MCF 10A (cell line): ENCODE measurements around the gene ERGIC3. TPM values are rescaled to one million over a fixed set of nuclear protein-coding genes. Genes with fewer than 3 reads are reported as not detected.

Source experiments
- BruUV-seq: library from RNA; stranded (reverse); fragments of 400-500 nt; replicated peaks from 2 replicates; lab custom pipeline; 2021; lab: Mats Ljungman, UMichigan
- CTCF ChIA-PET: fragments of 300-600 bp; sonication (Branson Sonifier 250); formaldehyde crosslinking; extraction: SDS; loops from one replicate; lab custom pipeline; 2021; ENCODE audit warnings: antibody characterized with exemption, inconsistent platforms; lab: Yijun Ruan, JAX
- POLR2A ChIA-PET: fragments of 300-600, 350-650 bp; sonication (Branson Sonifier 250); formaldehyde crosslinking; extraction: SDS; loops from one replicate; lab custom pipeline; 2020; ENCODE audit warnings: antibody characterized with exemption, inconsistent platforms; lab: Yijun Ruan, JAX
- DNase-seq: peaks from one replicate; pipeline ENCODE4 v3.0.0-alpha.2; 2018; ENCODE audit not compliant: unreplicated experiment
- H3K27ac Mint-ChIP-seq: one replicate; pipeline ENCODE4 v1.8.0; 2022; ENCODE audit warnings: mild to moderate bottlenecking, low read depth, mixed read lengths; ENCODE audit not compliant: unreplicated experiment
- H3K27me3 Mint-ChIP-seq: one replicate; pipeline ENCODE4 v1.8.0; 2022; ENCODE audit warnings: mixed read lengths; ENCODE audit not compliant: insufficient read depth, unreplicated experiment
- H3K36me3 Mint-ChIP-seq: one replicate; pipeline ENCODE4 v1.8.0; 2022; ENCODE audit warnings: mild to moderate bottlenecking, moderate library complexity, mixed read lengths; ENCODE audit not compliant: insufficient read depth, unreplicated experiment
- H3K4me1 Mint-ChIP-seq: one replicate; pipeline ENCODE4 v1.8.0; 2022; ENCODE audit warnings: mixed read lengths; ENCODE audit not compliant: insufficient read depth, unreplicated experiment
- H3K4me3 Mint-ChIP-seq: one replicate; pipeline ENCODE4 v1.8.0; 2022; ENCODE audit warnings: mild to moderate bottlenecking, moderate library complexity, mixed read lengths; ENCODE audit not compliant: unreplicated experiment
- H3K9me3 Mint-ChIP-seq: one replicate; pipeline ENCODE4 v1.8.0; 2022; ENCODE audit warnings: mixed read lengths; ENCODE audit not compliant: unreplicated experiment
- CTCF ChIP-seq: fragments of 200-600 bp; IDR thresholded peaks from one replicate; pipeline ENCODE4 v1.8.0; 2022; ENCODE audit warnings: antibody characterized with exemption, mild to moderate bottlenecking; ENCODE audit not compliant: unreplicated experiment
- intact Hi-C: fragments of 100-400 bp; cut with micrococcal nuclease; formaldehyde crosslinking; loops from 2 replicates; pipeline ENCODE4 v1.14.1; 2022
- total RNA-seq: library from RNA; stranded (reverse); gene quantifications from 2 replicates; pipeline ENCODE4 v1.2.3, GENCODE V29; 2022

The ERGIC3 gene
- total RNA-seq, 1 experiment from 2014 or later: 222 TPM

- Mint-ChIP-seq H3K4me1 (no peaks in the 10 kb centered on the region), H3K4me3 (no peak overlapping the region), H3K27ac (no peak overlapping the region), H3K36me3 (peaks cover 12% of the 10 kb centered on the region), H3K27me3 (peaks cover 9% of the 10 kb centered on the region), H3K9me3 (no peaks in the 10 kb centered on the region)
- ChIA-PET CTCF (interaction anchor here (0.6 to 1.4 kb wide), 2 partner anchors 99 to 431 kb away, joined by 3 to 5 read pairs; no protein-coding TSS in a partner anchor), POLR2A (interaction anchor here (0.5 to 1.0 kb wide), 4 partner anchors 11 to 391 kb away, joined by 3 to 4 read pairs (median 3); no protein-coding TSS in a partner anchor)
- no peak for DNase-seq
- no peak for TF ChIP-seq CTCF
- intact Hi-C loops: loop anchor here (10.0 kb wide), 1 partner anchor 102 kb away; the partner anchor contains the start of genes CPNE1 and RBM12
- BruUV-seq: no TSS peak
Measured at GRCh38 chr20:35562541-35563110, 20.7 kb downstream of the ERGIC3 start.

- Mint-ChIP-seq H3K36me3 (peaks cover 6% of the 10 kb centered on the region), H3K9me3 (no peaks in the 10 kb centered on the region), H3K27ac (no peak overlapping the region), H3K4me3 (no peak overlapping the region), H3K27me3 (peaks cover 11% of the 10 kb centered on the region), H3K4me1 (no peaks in the 10 kb centered on the region)
- DNase-seq: no peak
- BruUV-seq: no TSS peak
- intact Hi-C loops: loop anchor here (10.0 kb wide), 1 partner anchor 101 kb away; the partner anchor contains the start of genes CPNE1 and RBM12
- no peak for TF ChIP-seq CTCF
- CTCF ChIA-PET: interaction anchor here (0.6 kb wide), 1 partner anchor 427 kb away, joined by 4 read pairs; no protein-coding TSS in a partner anchor
- POLR2A ChIA-PET: interaction anchor here (1.0 kb wide), 1 partner anchor 100 kb away, joined by 5 read pairs; no protein-coding TSS in a partner anchor
Measured at GRCh38 chr20:35563834-35564233, 22.0 kb downstream of the ERGIC3 start.

- no peaks in the 10 kb centered on the region for H3K9me3 Mint-ChIP-seq
- no peaks in the 10 kb centered on the region for H3K4me1 Mint-ChIP-seq
- H3K27ac Mint-ChIP-seq: no peak overlapping the region
- peaks cover 11% of the 10 kb centered on the region for H3K27me3 Mint-ChIP-seq
- H3K4me3 Mint-ChIP-seq: no peak overlapping the region
- POLR2A ChIA-PET: interaction anchor here (0.7 to 1.0 kb wide), 2 partner anchors 55 to 99 kb away, joined by 3 to 5 read pairs; no protein-coding TSS in a partner anchor
- no peak for TF ChIP-seq CTCF
- no TSS peak for BruUV-seq
- no peak for DNase-seq
- H3K36me3 Mint-ChIP-seq: no peaks in the 10 kb centered on the region
- intact Hi-C loops: loop anchor here (10.0 kb wide), 1 partner anchor 100 kb away; the partner anchor contains the start of genes CPNE1 and RBM12
- CTCF ChIA-PET: interaction anchor here (1.0 kb wide), 1 partner anchor 52 kb away, joined by 4 read pairs; no protein-coding TSS in a partner anchor
Measured at GRCh38 chr20:35564905-35565304, 23.0 kb downstream of the ERGIC3 start.

GRCh38 chr20:35568645-35569044, 26.8 kb downstream of the ERGIC3 start:
- Mint-ChIP-seq H3K9me3 (peaks cover 8% of the 10 kb centered on the region), H3K4me1 (no peaks in the 10 kb centered on the region), H3K27ac (no peak overlapping the region), H3K36me3 (no peaks in the 10 kb centered on the region), H3K4me3 (no peak overlapping the region), H3K27me3 (peaks cover 11% of the 10 kb centered on the region)
- no TSS peak for BruUV-seq
- TF ChIP-seq CTCF: peak; percentile 7
- CTCF ChIA-PET: no interaction called here
- peak; percentile 31 for DNase-seq
- POLR2A ChIA-PET: interaction anchor here (0.6 kb wide), 1 partner anchor 9 kb away, joined by 3 read pairs; no protein-coding TSS in a partner anchor
- intact Hi-C loops: loop anchor here (10.0 kb wide), 1 partner anchor 96 kb away; the partner anchor contains the start of genes CPNE1 and RBM12
